K562 (cell line): ENCODE results near the gene PNKD. TPM values are rescaled to one million over a fixed set of nuclear protein-coding genes. Genes with fewer than 3 reads are reported as not detected.

ENCODE experiments used
- ADNP ChIP-seq: fragments of 200-800 bp; sonication (Bioruptor generic); IDR thresholded peaks from 2 replicates; pipeline ENCODE4 v1.6.1; 2016; ENCODE audit warnings: missing genetic modification characterization, missing compliant biosample characterization
- BRF2 ChIP-seq: IDR thresholded peaks from 3 replicates; pipeline ENCODE4 v1.6.1; 2011; ENCODE audit warnings: borderline replicate concordance, mild to moderate bottlenecking; ENCODE audit not compliant: insufficient read length, insufficient read depth
- CBFA2T3 ChIP-seq: fragments of 450-650 bp; IDR thresholded peaks from 2 replicates; pipeline ENCODE4 v1.6.1; 2017
- DLX4 ChIP-seq: fragments of 250-450 bp; sonication (Bioruptor Pico); IDR thresholded peaks from 2 replicates; pipeline ENCODE4 v1.6.1; 2021; ENCODE audit warnings: mild to moderate bottlenecking
- ELF4 ChIP-seq: fragments of 450-650 bp; formaldehyde crosslinking; IDR thresholded peaks from 2 replicates; pipeline ENCODE4 v1.4.0; 2022; ENCODE audit warnings: missing genetic modification characterization
- FOXK1 ChIP-seq: sonication (generic); formaldehyde crosslinking; IDR thresholded peaks from 2 replicates; pipeline ENCODE4 v1.8.0; 2022; ENCODE audit warnings: missing genetic modification reagents, mild to moderate bottlenecking, borderline replicate concordance
- FOXK2 ChIP-seq, 2 experiments: fragments of 450-650 bp; IDR thresholded peaks in 1 of 2; conservative IDR thresholded peaks in 1 of 2; 2 replicates each; pipeline ENCODE4 v1.6.1; 2016; ENCODE audit warnings: low read depth in 2 of 2, mild to moderate bottlenecking in 1 of 2
- FOXM1 ChIP-seq, 2 experiments: fragments of 450-650 bp in 1 of 2; sonication (generic) in 1 of 2; formaldehyde crosslinking in 1 of 2; IDR thresholded peaks; 2 replicates each; pipeline versions ENCODE4 v1.6.1 to v1.9.0; 2017 to 2022; ENCODE audit warnings: low read depth in 2 of 2, mild to moderate bottlenecking in 2 of 2, missing genetic modification reagents in 1 of 2, moderate library complexity in 1 of 2
- GTF2E2 ChIP-seq: fragments of 200-800 bp; sonication (Bioruptor generic); IDR thresholded peaks from 2 replicates; pipeline ENCODE4 v1.6.1; 2016; ENCODE audit warnings: missing genetic modification characterization, missing compliant biosample characterization
- KLF10 ChIP-seq: fragments of 250-450 bp; sonication (Bioruptor Pico); IDR thresholded peaks from 2 replicates; pipeline ENCODE4 v1.6.1; 2021; ENCODE audit warnings: matching md5 sums
- MCM7 ChIP-seq, 2 experiments: fragments of 450-650 bp; IDR thresholded peaks; 2 replicates each; pipeline ENCODE4 v1.6.1; 2016 to 2018
- NCOA2 ChIP-seq, 2 experiments: fragments of 450-650 bp; IDR thresholded peaks; 2 replicates each; pipeline ENCODE4 v1.6.1; 2018; ENCODE audit warnings: mild to moderate bottlenecking in 2 of 2, moderate library complexity in 1 of 2; ENCODE audit not compliant: partially characterized antibody in 2 of 2
- PHB2 ChIP-seq: fragments of 450-650 bp; IDR thresholded peaks from 2 replicates; pipeline ENCODE4 v1.6.1; 2017; ENCODE audit warnings: low read depth
- PYGO2 ChIP-seq: fragments of 450-650 bp; IDR thresholded peaks from 2 replicates; pipeline ENCODE4 v1.6.1; 2016; ENCODE audit warnings: mild to moderate bottlenecking, missing genetic modification characterization, moderate library complexity, missing compliant biosample characterization
- RBM17 ChIP-seq: fragments of 200-400 bp; formaldehyde crosslinking; IDR thresholded peaks from 2 replicates; pipeline ENCODE4 v1.6.1; 2017; ENCODE audit warnings: low read depth, mild to moderate bottlenecking, low read length, borderline replicate concordance
- SMAD4 ChIP-seq: fragments of 250-450 bp; sonication (Bioruptor Pico); conservative IDR thresholded peaks from 2 replicates; pipeline ENCODE4 v1.8.0; 2021; ENCODE audit warnings: inconsistent platforms, mild to moderate bottlenecking, moderate library complexity
- SRF ChIP-seq, 2 experiments: fragments of 250-450, 450-650 bp in 1 of 2; sonication (Bioruptor Pico) in 1 of 2; sonication (generic) in 1 of 2; formaldehyde crosslinking; IDR thresholded peaks; 2 replicates each; pipeline versions ENCODE4 v1.5.0 to v1.5.1; 2020 to 2022; ENCODE audit warnings: mild to moderate bottlenecking in 1 of 2, missing genetic modification reagents in 1 of 2
- STAT5A ChIP-seq: IDR thresholded peaks from 2 replicates; pipeline ENCODE4 v1.6.1; 2012; ENCODE audit warnings: low read length, inconsistent platforms, borderline replicate concordance
- TAF1 ChIP-seq: IDR thresholded peaks from 2 replicates; pipeline ENCODE4 v1.6.1; 2011; ENCODE audit warnings: mild to moderate bottlenecking, low read length, moderate library complexity; ENCODE audit not compliant: insufficient read depth, control insufficient read depth, severe bottlenecking; ENCODE audit errors: extremely low read depth
- ZNF766 ChIP-seq: fragments of 200-800 bp; sonication (Bioruptor generic); conservative IDR thresholded peaks from 2 replicates; pipeline ENCODE4 v1.6.1; 2016; ENCODE audit warnings: missing genetic modification characterization, missing compliant biosample characterization
- polyA plus RNA-seq, 8 experiments: library from polyadenylated mRNA; depleted of rRNA in 4 of 8; stranded (reverse) in 5 of 8; unstranded in 3 of 8; fragments of >200 nt; fragmentation: Nextera tagmentation in 2 of 8; fragmentation: Illumina TruSeq in 1 of 8; extraction: Ambion mirVana in 2 of 8; extraction: Trizol in 1 of 8; gene quantifications; 2 replicates each; pipeline versions ENCODE4 v1.2.1 to v1.2.3, GENCODE V29; 2011 to 2014; ENCODE audit warnings: inconsistent platforms in 1 of 8, missing spikeins in 1 of 8
- total RNA-seq, 7 experiments: library from RNA; depleted of rRNA in 6 of 7; stranded (reverse); fragments of >200 nt in 6 of 7; fragmentation: Illumina TruSeq in 2 of 7; extraction: Trizol in 2 of 7; gene quantifications; 2 replicates each; pipeline versions ENCODE4 v1.2.1 to v1.2.3, GENCODE V29; 2011 to 2021; ENCODE audit warnings: low replicate concordance in 1 of 7
- TF ChIP-seq, protein P1 (sequence below): sonication (generic); formaldehyde crosslinking; IDR thresholded peaks from 2 replicates; pipeline ENCODE4 v1.9.0; 2022; ENCODE audit warnings: mild to moderate bottlenecking, missing genetic modification reagents
- TF ChIP-seq, protein P2 (sequence below): sonication (generic); formaldehyde crosslinking; IDR thresholded peaks from 2 replicates; pipeline ENCODE4 v1.8.1; 2023; ENCODE audit warnings: mild to moderate bottlenecking, missing genetic modification reagents
- TF ChIP-seq, protein P3 (sequence below): fragments of 250-450 bp; sonication (Bioruptor Pico); IDR thresholded peaks from 2 replicates; pipeline ENCODE4 v1.8.0; 2021; ENCODE audit warnings: moderate library complexity, mild to moderate bottlenecking, inconsistent platforms

PNKD gene
- total and polyA plus RNA-seq, 9 of the 15 experiments (the other 6 are each of a cell fraction or from before 2014, with no cell fraction given): 26.0 to 105 (median 60.1) TPM

- no peak for TF ChIP-seq DLX4 (CRISPR knock-in tag)
- TF ChIP-seq FOXM1 (IDR thresholded peaks at IDR 0.05; ENCODE audit: low read depth): no peak
- no peak for TF ChIP-seq FOXM1 (CRISPR knock-in tag; IDR thresholded peaks at IDR 0.05; ENCODE audit: low read depth)
- no peak for TF ChIP-seq RBM17
- no peak for TF ChIP-seq GTF2E2
- TF ChIP-seq, protein P1, sequence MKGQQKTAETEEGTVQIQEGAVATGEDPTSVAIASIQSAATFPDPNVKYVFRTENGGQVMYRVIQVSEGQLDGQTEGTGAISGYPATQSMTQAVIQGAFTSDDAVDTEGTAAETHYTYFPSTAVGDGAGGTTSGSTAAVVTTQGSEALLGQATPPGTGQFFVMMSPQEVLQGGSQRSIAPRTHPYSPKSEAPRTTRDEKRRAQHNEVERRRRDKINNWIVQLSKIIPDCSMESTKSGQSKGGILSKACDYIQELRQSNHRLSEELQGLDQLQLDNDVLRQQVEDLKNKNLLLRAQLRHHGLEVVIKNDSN (CRISPR knock-in tag): no peak
- no peak for TF ChIP-seq ELF4 (CRISPR knock-in tag)
- no peak for TF ChIP-seq PHB2
- peak; percentile 11; the same call in 1 of the 2 replicates for TF ChIP-seq CBFA2T3
- TF ChIP-seq SRF (CRISPR knock-in tag; IDR thresholded peaks at IDR 0.05): 0 out of 4 replicates have a peak, but pooled peaks of 1 of the 2 experiments have one; percentile 31
- no peak for TF ChIP-seq STAT5A
- no peak for TF ChIP-seq FOXK1 (CRISPR knock-in tag)
- no peak for TF ChIP-seq KLF10 (CRISPR knock-in tag)
- peak; percentile 43; the same call in 1 of the 2 replicates for TF ChIP-seq SMAD4 (CRISPR knock-in tag)
- TF ChIP-seq ADNP (tag): peak; percentile 65
- TF ChIP-seq, protein P2, sequence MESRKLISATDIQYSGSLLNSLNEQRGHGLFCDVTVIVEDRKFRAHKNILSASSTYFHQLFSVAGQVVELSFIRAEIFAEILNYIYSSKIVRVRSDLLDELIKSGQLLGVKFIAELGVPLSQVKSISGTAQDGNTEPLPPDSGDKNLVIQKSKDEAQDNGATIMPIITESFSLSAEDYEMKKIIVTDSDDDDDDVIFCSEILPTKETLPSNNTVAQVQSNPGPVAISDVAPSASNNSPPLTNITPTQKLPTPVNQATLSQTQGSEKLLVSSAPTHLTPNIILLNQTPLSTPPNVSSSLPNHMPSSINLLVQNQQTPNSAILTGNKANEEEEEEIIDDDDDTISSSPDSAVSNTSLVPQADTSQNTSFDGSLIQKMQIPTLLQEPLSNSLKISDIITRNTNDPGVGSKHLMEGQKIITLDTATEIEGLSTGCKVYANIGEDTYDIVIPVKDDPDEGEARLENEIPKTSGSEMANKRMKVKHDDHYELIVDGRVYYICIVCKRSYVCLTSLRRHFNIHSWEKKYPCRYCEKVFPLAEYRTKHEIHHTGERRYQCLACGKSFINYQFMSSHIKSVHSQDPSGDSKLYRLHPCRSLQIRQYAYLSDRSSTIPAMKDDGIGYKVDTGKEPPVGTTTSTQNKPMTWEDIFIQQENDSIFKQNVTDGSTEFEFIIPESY (CRISPR knock-in tag): no peak
- no peak for TF ChIP-seq NCOA2 (IDR thresholded peaks at IDR 0.05; ENCODE audit: partially characterized antibody in 2 of 2)
- TF ChIP-seq FOXK2 (conservative IDR thresholded peaks at IDR 0.05 in 1 of 2, IDR thresholded peaks at IDR 0.05 in 1 of 2; ENCODE audit: low read depth in 2 of 2): no peak
- no peak for TF ChIP-seq BRF2
- TF ChIP-seq ZNF766 (CRISPR knock-in tag): no peak
- no peak for TF ChIP-seq MCM7 (IDR thresholded peaks at IDR 0.05)
- TF ChIP-seq PYGO2: no peak
- TF ChIP-seq TAF1: peak; percentile 34
- TF ChIP-seq, protein P3, sequence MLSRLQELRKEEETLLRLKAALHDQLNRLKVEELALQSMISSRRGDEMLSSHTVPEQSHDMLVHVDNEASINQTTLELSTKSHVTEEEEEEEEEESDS: no peak
Measured at GRCh38 chr2:218393750-218394290, 123.5 kb downstream of the PNKD start (continued).
